ENCODE measurements around the gene GLRX.
A peak's percentile ranks its signal among the peaks of the same experiment; 100 is the strongest.

The GLRX gene

GRCh38 chr5:95806687-95807086 lies 15.8 kb downstream of the GLRX start:
- no peak for DNase-seq

GRCh38 chr5:95804736-95805539 lies 17.6 kb downstream of the GLRX start:
- DNase-seq = no peak

- DNase-seq = no peak
Observed at GRCh38 chr5:95803271-95804148, 19.0 kb downstream of the GLRX start.

- no peak for DNase-seq
Observed at GRCh38 chr5:95801961-95802360, 20.6 kb downstream of the GLRX start.

- DNase-seq = no peak
Observed at GRCh38 chr5:95801532-95801931, 21.0 kb downstream of the GLRX start.

- no peak for DNase-seq
Observed at GRCh38 chr5:95800553-95800952, 22.0 kb downstream of the GLRX start.

- no peak for DNase-seq
Observed at GRCh38 chr5:95799191-95799835, 23.2 kb downstream of the GLRX start.

- DNase-seq = no peak
Observed at GRCh38 chr5:95798545-95798944, 24.0 kb downstream of the GLRX start.

GRCh38 chr5:95798048-95798447 lies 24.5 kb downstream of the GLRX start:
- no peak for DNase-seq

GRCh38 chr5:95797301-95797700 lies 25.2 kb downstream of the GLRX start:
- DNase-seq = no peak

GRCh38 chr5:95794070-95794516 lies 28.4 kb downstream of the GLRX start:
- DNase-seq = no peak

- DNase-seq = no peak
Observed at GRCh38 chr5:95791751-95792150, 30.8 kb downstream of the GLRX start.

GRCh38 chr5:95788493-95788892 lies 34.0 kb downstream of the GLRX start:
- DNase-seq = no peak

GRCh38 chr5:95786821-95787418 lies 35.6 kb downstream of the GLRX start:
- DNase-seq = no peak

GRCh38 chr5:95784514-95785302 lies 37.8 kb downstream of the GLRX start:
- DNase-seq = no peak

GRCh38 chr5:95783661-95784060 lies 38.9 kb downstream of the GLRX start:
- DNase-seq = no peak

- DNase-seq = no peak
Observed at GRCh38 chr5:95782181-95782580, 40.3 kb downstream of the GLRX start.

GRCh38 chr5:95781101-95781583 lies 41.4 kb downstream of the GLRX start:
- DNase-seq = peak; percentile 75

- DNase-seq = no peak
Observed at GRCh38 chr5:95780597-95780996, 41.9 kb downstream of the GLRX start.

- no peak for DNase-seq
Observed at GRCh38 chr5:95779611-95780010, 42.9 kb downstream of the GLRX start.

- DNase-seq = no peak
Observed at GRCh38 chr5:95778713-95779436, 43.7 kb downstream of the GLRX start.
